GM21619 (cell line): Measurements from ENCODE around the gene DNAL1.

Experiments
- ATAC-seq: cut with Tn5 transposase; IDR thresholded peaks from one replicate; pipeline ENCODE4 v1.9.1; 2021; ENCODE audit not compliant: unreplicated experiment

Gene DNAL1

GRCh38 chr14:73722581-73722980 is 77.8 kb downstream of the DNAL1 start:
- no peak for ATAC-seq

GRCh38 chr14:73723406-73723796 is 78.6 kb downstream of the DNAL1 start:
- ATAC-seq, result peak; percentile 55

- peak; percentile 33 for ATAC-seq
Observed at GRCh38 chr14:73723797-73724661, 79.2 kb downstream of the DNAL1 start.

DNA sequence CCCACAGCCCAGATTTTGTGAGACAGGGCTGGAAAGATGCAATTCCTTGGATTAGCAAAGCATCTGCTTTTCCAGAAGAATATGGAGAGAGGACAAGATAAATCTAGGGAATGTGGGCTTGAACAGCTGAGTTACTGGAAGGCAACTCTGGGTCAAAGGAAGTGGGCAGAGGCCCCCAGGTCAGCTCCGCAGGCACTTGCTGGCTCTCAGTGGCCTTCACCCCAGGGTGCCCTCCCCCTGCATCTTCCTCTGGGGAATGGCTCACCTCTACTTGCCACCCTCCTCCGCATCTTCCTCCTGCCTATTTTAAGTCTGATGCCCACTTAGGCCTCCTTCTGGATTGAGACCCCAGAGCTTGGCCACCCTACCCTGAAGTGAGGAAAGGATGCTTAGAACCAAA is 79.9 kb downstream of the DNAL1 start:
- no peak for ATAC-seq

DNA sequence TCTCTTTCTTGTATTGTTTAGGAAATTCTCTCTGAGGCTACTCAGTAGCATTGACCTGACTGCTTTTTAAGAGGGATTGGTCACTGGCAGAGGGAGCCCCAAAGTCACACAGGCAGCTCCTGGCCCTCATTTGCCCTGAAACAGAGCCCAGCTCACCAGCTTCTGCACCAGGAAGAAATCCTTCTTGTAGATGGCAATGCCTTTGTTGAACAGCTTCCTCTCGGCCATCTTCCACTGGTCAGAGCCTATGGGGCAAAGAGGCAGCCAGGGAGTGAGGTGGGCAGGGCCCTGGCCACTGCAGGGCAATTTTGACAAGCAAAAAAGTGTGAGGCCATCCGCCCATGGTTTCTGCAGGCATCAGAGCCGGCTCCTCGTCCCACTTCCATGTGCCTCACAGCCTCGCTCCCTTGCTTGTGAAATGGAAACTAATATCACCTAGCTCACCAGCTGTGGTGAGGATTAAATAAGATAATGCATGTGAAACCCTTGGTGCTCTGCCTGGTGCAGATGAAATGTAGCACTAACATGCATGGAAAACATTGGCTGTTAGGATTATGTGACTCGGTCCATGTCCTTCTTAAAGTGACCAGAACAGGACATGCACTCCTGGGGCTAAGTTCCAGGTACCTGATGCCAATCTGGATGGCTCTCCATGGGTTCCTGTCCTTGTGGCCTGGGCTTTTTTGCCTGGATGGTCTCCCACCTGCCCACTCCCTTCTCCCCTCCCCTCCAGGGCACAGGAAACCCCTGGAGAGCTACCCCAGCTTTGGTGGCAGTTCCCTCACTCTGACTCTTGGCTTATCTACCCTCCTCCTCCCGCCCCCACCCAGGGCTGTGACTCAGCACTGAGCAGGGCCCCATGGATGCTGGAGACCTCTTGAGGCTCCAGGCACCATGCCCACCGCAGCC is 80.6 kb downstream of the DNAL1 start:
- ATAC-seq, result no peak

DNA sequence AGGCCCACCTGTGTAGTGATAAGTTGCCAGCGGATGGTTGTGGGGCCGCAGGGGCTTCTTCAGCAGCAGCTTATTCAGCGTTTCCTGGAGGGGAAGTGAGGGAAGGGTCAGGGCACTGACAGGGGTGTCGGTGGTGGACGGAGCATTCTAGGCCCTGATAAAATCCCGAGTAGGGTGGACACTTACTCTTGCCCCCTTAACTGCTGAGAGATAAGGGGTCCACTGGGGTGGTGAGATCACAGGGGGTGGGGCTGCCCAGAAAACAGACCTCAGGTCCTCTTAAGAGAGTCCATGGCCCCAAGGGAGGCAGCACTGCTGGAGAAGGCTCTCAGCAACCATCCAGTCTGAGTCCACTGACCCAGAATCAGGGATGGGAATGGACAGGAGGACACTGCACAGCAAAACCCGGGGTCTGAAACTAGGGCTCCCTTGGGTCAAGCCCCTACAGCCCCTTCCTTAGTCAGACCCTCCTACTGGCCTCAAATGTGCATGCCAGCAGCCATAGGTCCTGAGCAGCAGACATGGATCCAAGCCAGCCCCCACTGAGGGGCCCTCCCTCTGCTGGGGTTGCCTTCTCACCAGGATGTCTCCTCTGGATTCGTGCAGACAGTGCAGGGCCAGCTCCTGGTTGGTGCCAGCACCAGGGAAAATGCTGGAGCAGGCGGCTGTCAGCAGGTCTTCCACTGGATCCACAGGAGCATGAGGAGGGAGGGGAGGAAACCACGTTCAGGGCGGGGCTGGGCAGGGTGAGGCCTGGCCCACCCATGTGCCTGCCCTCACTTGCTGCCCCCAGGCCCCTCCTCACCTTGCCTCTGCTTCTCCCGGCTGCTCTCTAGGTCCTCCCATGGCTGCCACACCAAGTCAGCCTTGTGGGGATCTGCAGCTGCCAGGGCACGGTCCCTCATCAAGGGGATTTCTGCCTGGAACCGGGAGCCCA is 81.5 kb downstream of the DNAL1 start:
- no peak for ATAC-seq

DNA sequence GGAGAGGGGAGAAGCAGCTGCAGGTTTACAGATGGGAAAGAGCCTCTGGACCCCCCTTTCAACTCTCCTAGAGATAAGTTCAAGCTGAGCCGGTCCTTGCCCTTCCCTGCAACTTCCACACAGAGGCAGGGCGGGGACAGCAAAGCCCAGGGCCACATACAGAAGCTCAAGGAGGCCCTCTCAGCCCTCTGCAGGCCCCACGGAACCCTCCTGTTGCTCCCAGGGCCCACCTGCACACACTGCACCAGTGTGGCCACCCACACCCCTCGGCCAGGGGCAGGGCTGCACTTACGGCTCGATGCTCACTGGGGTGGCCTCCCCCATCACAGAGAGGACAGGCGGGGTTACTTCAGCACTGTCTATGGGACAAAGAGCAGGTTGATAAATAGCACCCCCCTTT is 82.4 kb downstream of the DNAL1 start:
- ATAC-seq, result no peak

DNA sequence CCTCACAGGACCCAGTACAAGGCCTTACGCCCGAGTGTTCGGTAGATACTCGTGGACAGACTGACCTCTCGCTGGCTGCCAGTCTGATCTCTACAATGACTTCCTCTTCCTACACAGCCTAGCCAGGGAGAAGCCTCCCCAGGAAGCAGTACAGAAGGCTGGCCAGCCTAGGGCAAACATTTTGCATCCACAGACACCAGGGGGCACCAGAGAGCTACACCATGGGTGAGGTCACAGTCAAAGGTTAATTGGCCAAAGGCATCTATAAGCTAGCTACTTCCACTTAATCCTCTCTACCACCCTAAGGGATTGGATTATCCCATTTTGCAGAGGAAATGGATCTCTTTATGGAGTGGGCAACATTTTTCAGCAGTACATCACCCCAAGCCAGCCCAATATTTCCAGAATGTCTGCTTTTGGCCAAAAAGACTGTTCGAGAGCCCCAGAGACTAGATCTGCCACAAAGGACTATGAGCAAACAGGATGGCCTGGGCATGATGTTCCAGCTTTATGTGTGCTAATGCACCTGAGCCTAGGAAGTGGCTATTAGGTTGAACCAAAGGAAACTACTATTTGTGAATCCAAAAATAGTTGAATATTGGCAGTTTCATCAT is 84.0 kb downstream of the DNAL1 start:
- no peak for ATAC-seq

DNA sequence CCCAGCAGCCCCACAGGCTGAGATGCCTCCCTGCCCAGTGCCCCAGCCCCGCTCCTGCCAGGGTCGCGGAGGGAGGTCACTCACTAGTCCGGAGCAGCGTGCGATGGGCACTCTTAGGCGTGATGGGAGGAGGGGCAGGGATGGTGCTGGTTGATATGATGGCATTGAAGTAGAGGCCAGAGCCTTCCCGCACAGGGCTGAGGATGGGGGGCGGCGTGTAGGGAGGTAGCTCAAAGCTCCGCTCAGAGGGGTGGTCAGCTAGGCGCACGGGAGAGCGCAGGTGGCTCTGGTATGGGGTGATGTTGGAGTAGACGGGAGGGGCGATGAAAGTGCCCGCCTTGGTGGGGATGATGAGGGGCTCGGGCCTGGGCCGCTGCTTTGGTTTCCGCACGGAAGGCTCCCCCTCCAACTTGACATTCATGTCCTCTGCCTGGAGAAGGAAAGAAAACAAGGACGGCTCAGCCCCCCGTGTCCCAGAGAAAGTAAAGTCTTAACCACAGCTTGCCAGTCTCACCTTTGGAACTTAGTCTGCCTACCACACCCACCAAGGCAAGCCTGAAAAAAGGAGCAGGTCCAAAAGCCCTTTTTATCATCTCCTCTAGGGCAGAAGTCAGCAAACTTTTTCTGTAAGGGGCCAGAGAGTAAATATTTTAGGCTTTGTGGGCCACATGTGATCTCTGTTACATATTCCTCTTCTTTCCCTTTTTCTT is 84.9 kb downstream of the DNAL1 start:
- no peak for ATAC-seq

DNA sequence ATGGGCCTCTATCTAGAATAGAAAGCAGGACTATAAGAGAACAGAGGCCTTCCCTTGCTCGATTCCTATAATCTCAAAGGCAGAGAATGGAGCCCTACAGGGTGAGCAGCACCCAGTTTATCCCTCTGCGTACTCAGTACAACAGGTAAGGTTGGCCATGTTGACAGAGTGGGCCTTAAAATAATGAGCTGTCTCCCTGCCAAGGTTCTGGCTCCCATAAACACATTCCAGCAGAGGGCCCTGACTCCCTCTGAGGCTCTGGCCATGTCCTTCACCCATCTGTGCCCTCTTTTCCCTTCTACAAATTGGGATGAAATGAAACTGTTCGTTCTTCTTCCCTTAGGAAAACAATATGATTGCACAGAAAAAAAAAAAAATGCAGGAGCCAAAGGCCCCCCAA is 86.3 kb downstream of the DNAL1 start:
- ATAC-seq, result no peak

DNA sequence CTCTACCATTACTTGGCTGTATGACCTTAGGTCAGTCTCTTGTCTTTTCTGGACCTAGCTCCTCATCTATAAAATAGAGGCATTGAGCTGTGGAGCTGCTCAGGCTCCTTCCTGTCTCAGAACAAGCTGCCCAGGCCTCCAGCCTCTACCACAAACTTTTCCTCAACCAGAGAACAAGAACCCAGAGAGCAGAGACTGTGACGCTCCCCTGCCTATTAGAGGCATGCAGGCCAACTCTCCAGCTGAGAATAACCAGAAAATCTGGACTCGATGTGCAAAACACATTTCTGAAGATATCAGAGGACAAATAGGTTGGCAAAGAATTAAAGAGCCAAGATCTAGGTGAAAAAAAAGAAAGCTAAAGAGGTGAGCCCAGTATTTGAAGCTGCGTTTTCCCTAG is 87.2 kb downstream of the DNAL1 start:
- ATAC-seq, result no peak

GRCh38 chr14:73736842-73737241 is 92.1 kb downstream of the DNAL1 start:
- no peak for ATAC-seq

GRCh38 chr14:73738518-73739173 is 93.9 kb downstream of the DNAL1 start:
- no peak for ATAC-seq

DNA sequence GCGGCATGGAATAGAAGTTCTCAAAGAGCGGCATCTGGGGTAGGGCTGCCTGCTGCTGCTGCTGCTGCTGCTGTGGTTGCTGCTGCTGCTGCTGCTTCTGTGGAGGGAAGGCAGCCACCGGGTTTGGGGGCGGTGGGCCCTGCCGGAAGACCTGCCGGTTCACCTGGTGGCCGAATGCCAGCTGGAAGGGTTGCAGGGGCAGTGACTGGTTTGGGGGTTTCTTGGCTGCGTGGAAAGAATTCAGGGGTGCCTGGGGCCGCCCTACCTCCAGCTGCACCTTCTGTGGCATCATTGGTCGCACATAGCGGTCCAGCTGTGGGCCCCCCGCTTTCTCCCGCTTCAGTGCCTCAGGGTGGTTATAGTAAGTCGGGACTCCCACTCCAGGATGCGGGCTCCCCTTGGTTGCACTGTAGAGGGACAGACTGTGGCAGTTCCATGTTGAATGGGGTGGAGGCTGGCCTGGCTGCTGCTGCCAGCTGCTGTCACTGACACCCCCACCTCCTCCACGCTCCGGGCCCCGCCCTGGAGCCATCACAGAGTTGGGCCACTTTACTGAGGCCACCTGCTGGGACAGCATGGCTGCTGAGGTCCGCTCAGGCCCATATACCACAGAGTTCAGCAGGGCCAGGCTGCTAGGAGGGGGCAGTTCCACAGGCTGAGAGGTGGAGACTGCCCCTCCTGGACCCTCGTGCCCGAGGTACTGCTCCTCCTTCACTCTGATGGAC is 94.5 kb downstream of the DNAL1 start:
- ATAC-seq, result no peak

GRCh38 chr14:73739899-73740617 is 95.3 kb downstream of the DNAL1 start:
- ATAC-seq, result no peak

DNA sequence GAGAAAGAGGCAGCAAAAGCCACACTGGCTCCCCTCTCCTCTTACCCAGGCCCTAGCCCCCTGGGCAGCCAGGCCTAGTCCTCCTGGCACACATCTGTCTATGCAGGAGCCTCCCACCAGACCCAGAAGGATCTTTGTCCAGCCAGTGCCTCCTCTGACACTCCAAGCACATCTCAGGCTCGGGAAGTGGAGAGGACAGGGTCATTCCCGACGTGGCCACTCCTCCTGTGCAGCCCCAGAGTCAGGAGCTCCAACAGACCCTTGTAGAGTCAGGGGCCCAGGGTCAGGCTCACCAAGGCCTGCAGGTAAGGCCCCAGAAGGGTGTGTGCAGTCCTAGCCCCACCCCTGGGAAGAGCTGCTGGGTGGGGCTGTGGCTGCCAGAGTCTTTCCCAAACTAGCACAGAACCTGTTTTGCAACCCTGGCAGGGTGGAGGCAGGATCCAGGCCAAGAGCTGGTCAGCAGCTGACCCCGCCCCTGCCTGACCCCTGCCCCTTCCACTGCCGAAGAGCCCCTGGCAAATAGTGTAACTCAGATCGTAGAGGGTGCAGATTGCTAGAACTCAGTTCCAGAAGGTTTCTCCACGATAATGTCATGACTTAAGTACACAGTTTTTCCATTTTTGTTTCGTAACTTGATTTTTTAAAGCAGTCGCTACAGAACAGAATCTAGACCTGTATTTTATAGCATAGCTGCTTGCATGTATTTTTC is 96.0 kb downstream of the DNAL1 start:
- ATAC-seq, result no peak

DNA sequence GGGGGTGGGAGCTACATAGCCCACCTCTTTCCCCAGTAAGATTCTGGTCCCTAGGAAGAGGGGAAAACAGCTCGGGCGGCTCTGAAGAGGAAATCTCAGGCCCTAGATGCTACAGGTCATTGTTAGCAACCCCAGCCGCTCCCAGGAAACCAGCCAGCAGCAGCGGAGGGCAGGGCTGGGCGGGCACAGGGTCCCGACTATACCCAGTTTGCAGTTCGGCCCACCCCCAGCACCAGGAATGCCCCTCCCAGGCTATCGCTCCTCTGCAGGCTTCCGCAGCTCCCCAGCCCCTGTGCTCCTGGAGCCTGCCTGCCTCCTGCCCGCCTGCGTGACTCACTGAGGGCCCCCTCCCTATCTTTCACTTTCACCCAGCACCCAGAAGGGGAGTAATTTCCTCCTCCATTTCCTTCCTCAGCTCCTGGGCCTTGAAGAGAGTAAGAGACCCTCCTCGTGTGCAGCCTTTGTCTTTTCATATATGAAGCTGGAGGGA is 96.6 kb downstream of the DNAL1 start:
- ATAC-seq, result no peak
